HG02885 (cell line): ENCODE data around the gene KRT3.

Experiments used
- ATAC-seq: cut with Tn5 transposase; IDR thresholded peaks from one replicate; pipeline ENCODE4 v1.9.1; 2021; ENCODE audit warnings: mild to moderate bottlenecking; ENCODE audit not compliant: unreplicated experiment, poor library complexity

The KRT3 gene

DNA sequence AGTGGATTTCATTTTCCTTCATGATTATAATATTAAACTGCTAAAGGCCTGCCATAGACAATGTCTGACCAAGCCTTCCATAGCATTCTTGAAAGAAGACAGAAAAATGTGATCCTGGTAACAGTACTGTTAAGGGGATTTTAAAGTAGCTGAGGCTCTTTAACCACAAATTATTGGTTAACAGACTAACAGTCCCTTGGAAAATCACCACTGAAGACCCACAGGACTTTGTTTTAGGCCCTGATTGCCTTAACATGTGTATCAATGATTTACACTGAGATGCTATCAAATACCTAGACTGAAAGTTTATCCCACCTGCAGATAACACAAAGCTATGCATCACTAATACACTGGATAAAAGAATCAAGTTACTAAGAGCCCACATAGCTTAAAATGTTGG, 32.2 kb upstream of the KRT3 start:
- no peak for ATAC-seq

DNA sequence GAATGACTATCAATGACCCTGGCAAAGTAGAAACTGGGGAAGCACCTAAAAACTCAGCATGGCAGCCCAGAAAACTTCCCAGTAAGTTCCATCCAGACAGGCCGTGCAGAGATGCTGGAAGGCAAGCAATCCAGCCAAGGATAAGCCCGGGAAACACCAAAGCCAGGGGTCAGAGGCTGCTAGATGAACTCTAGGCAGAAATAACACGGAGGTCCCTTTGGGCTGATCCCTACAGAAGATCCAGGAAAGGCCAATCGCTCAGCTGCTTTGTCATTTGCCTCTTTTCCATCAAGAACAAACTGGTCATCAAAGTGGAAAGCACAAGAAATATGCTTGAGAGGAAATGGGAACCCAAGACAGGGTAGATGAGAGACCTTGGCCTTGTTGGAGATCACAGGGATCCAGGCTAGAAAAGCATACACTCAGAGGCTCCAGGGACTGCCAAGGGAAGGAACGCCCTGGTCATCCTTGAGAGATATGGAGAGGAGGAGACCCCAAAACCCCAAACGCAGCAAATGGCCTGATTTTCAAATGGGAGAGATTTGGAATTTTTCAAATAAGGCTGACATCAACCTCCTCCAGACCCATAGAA, 31.7 kb upstream of the KRT3 start:
- ATAC-seq: no peak

DNA sequence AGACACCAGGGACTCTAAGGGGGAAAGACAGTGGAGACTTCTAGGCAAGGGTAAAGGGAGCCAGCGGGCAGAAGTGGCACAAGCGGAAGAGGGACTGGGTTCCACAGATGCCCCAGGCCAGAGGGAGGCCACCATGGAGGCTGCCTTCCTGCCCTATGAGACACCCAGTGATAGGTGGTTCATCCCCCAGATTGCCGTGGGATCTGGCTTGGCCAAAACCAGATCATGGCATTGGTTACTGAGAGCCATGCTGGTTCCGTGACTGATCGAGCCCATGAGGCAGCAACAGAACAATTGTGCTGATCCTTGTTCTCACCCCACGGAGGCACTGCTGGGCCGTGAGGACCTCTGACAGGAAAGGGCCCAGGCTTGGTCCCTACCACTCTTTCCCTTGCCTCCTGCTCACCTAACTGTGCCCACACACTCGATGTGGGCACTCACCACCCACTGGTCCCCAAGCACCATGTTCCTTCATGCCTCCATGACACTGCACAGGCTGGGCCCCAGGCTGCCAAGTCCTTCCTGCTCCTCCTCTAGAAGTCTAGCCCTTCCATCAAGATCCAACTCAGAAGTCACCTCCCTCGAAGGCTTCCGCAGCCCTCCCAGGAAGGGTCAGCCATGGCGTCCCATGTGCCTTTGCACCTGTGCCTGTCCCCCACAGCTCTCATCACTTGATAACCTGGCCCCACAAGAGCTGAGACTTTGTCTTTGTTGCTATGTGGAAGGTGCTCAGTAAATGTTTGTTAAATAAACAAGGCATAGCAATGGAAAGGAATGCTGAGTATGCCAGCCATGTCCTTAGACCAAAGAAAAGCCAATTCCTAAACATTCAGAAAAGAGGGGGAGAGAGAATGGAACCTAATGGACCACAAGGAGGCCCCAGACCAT, 30.9 kb upstream of the KRT3 start:
- ATAC-seq: no peak

DNA sequence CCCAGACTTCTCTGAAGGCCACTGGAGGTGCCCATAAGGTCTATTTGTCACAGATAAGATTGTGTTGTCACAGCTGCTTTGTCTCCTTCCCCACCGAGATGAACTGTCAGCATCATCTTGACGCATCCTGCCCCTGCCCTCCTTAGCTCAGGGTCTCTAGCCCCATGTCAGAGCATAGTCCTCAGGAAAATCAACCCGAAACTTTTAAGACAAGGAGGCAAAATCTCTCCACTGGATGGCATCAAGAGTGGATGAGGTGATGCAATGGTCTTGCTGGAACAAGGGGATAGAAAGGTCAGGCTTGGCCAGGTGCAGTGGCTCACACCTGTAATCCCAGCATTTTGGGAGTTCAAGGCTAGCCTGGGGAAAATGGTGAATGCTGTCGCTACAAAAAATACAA, 30.0 kb upstream of the KRT3 start:
- no peak for ATAC-seq

DNA sequence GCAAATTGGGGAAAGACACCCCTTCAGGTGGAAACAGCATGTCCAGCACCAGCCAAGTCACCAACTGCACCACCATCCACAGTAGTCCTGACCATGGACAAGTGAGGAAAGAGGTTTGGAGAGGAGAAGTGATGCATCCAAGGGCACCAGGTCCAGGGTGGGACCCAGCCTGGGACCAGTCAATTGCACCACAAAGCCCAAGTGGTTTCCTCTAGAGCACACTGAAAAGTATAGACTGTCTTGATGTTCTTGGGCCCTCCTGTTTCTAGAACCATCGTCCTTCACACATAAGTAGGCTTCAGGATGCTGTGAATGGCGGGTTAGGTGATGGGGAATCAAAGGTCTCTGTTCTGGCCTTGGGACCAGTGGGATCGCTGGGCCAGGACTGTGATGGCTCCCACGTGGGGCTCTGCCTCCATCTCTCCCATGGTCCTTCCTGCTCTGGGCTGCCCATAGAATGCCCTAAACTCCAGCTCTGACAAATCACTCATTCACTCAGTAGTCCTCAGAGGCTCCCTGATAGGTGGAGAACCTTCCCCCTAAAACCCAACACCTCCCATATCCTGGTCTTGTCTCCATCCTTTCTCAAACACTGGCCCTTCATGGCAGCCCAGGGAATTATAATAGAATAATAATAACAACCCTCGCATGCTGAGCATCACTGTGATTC, 29.0 kb upstream of the KRT3 start:
- ATAC-seq: no peak

DNA sequence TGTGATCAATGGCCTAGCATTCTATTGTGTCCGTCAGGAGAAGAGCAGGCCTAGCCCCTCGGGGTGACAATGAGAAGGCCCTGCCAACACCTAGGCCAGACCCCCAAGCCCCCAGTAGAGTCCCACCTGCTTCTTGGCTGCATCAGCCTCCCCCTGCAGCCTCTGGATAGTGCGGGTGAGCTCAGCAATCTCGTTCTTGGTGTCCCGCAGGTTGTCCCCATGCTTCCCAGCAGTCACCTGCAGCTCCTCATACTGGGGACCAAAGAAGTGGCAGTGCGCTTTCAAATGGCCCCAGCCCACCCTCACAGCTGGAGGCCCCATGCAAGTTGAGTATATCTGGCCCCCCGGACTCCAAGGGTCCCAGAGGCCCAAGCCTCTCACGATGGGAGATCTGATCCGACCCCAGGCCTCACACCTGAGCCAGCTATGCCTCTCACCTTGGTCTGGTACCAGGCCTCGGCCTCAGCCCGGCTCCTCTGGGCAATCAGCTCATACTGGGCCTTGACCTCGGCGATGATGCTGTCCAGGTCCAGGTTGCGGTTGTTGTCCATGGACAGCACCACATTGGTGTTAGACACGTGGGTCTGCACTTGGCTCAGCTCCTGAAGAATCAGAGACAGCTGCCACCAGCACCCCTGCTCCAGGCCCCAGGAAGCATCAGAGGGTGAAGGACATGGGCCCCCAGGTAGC, 28.0 kb upstream of the KRT3 start:
- no peak for ATAC-seq

DNA sequence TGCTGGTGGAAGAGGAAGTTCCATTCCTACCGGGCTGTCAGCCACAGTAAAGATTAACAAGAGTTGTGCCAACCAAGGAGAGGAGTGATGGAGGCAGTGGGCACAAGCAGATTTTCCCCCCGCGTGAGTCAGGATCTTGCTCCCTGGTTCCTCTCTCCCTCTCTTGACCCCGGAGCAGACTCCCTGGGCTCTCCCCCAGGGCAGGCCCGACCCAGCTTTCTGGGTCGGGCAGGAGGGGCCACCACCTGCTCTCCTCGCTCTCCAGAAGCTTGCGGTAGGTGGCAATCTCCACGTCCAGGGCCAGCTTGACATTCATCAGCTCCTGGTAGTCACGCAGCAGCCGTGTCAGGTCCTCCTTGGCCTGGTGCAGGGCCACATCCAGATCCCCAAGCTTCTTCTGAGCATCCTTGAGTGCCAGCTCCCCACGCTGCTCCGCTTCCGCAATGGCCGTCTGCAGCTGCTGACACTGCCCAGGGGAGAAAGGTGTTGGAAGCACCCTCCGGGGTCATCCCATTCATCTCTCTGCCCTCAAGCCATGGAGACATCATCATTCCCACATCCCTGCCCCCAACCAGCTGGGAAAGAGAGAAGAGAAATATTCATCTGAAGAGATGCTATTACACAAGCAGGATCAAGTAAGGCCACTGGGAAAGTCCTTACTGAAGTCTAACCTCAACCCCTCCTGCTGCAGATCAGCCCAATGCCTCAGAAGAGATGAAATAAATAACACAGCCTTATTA, 27.0 kb upstream of the KRT3 start:
- ATAC-seq: no peak

DNA sequence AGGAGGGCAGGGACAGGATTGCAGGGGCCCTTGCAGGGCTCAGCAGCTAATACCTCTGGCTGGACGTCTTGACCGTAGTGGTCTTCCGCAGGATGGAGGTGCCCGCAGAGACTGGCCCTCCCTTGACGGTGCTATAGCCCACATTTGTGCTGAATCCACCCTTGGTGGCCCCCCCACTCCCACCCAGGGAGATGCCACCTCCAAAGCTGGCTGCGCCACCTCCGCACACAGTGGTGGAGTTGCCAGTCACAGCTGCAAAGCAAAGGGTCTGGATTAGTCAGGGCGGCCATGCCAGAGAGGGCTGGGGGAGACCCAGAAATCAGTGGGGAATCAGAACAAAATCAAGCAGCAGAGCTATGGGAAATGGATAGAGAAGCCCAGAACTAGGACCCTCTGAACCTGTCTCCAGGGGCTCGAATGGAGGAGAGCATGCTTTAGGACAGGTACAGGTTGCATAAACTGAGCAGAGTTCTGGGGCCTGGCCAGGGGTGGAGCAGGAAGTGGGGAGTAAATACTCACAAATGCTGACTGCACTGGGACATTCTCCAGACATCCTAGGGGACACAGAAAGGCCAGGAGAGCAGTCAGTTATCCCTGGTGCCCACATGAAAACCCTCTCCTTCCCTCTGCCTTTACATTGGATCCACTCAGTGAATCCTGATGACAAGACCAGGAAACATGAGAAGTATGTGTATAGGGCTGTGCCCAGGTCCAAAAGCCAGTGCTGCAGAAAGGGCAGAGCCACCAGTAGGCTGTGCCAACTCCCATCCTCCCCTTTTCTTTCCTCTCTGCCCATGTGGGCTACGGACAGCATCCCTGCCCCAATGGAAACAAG, 26.1 kb upstream of the KRT3 start:
- ATAC-seq: no peak

DNA sequence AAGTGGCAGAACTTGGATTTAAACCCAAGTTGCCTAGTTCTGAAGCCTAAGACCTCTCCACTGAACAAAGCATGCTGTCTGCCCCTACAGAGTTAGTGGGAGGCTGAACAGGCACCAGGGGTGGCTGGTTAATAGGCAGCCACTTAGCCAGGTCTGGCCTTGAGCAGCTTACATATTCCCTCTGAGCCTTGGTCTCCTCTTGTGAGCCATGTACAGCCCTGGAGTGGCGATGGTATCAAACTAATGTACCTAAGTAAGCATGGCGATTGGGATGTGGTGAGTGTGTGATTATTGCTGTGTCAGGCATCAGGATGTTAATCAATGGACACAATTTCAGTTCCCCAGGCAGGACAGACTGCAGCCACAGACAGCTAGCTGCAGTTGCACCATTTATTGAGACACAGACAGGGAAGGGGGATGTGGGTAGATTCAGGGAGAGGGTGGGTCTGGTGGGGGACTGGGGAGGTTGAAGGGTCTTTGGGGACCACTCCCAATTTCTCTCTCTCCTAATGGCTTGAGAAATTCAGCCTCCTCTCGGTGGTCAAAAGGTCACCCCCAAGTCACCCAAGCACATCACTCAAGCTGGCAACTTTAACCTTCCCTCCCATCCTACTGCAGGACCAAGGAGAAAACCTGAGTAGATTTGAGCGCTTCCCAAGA, 25.3 kb upstream of the KRT3 start:
- ATAC-seq: no peak

DNA sequence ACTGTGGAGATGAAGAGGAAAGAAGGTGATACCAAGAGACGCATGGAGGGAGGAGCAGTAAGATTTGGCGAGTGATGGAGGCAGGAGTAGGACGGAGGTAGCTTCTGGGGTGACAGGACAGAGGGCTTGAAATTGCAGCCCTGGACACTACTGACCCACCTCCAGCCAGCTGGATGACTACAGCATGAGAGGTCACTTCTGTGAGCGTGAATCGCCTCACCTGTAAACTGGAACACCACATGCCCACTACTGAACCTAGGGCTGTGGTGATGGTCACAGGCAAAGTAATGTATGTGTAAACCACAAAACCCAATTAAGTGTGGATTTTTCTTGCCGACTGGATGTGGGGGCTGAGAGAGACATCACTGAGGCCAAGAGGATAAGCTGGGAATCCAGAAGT, 24.6 kb upstream of the KRT3 start:
- ATAC-seq: no peak

DNA sequence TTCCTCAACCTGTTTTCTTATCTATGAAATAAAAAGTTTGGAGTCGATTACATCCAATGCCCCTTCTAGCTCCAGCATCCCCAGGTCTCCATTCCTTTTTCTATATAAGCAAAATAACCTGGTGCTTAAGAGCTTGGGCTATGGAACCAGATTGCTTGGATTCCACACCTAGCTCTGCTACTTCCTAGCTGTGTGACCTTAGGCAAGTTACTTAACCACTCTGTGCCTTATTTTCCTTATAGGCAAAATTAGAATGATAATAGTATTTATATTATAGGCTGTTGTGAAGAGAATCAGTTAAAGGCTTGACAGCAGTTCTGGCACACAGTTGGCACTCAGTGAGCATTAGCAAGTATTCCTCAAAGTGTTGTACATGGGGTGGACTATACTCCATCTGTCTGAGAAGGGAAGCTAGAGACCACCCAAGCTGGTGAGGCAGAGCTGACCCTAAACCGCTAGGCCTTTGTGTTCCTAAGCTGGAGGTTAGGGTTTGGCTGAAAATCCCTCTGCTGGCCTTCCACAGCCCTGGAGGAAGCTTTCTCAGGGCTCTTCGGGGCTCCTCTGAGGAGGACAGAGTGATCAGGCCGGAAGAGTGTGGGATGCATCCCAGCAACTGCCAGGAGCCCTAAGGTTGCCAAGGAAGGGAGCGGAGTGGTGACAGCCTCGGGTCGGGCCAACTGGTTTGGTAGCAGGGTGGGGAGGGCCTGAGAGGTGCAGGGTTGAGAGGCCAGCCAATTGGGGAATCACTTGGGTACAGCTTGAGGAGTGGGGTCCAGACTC, 24.0 kb upstream of the KRT3 start:
- no peak for ATAC-seq

DNA sequence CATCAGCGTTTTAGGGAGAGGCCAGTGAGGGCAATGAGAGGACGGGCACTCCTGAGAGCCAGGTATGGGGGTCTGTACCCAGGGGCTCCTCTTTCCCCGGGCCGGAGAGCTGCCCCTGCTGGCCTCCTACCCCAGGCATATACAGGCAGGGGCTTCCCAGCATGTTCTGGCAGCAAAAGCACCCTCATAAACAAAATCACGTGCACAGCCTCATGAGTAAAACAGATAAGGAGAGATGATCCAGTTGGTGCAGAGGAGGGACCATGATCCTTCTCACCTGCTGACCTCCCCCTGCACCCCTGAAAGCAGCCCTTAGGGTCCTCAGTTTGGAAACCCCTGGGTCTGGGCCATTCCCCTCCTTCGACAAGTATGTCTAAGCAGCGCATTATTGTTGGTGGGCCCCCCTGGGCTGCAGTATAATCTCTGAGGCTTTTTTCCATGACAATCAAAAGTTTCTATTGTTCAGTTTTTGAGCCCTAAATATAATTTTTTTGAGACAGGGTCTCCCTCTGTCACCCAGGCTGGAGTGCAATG, 23.0 kb upstream of the KRT3 start:
- no peak for ATAC-seq

DNA sequence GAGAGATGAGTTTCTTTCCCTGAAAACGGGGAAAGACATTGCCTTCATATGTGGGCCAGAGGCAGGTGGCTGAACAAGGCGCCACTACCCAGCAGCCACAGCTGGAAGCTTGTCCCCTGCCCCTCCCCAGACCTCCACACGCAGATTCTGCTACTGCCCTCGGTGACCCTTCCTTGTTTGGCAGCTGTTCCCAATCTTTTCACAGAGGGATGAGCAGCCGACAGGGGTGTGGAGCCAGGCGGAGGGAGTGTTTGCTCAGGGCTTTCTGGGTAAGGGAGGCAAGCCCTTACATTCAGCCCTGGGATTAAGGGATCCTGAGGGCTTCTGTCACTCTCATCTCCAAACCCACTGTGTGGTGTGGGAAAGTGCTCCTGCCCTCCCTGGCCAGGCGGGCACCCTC, 22.5 kb upstream of the KRT3 start:
- ATAC-seq: no peak

DNA sequence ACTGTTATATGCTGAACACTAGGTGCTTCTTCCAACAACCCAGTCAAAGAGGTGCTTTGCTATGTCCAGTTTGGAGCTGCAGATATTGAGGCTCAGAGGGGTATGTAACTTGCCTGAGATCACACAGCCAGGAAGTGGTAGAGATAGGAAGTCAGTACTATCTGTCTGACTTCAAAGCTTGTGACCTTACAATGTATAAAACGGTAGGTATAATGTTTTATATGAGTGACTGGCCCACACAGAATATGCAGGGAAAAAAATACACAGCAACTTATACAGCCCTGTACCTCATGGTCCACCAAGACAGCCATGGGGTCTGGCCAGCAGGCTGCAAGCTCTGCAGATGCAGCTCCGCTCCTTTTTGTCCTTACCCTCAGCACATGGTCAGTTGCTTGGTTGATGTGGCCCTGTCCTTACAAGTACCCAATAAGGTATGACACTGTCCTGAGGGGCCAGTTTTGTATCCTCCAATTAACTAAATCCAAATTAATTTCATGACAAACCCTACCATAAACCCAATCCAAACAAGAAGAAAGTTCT, 21.9 kb upstream of the KRT3 start:
- ATAC-seq: no peak

DNA sequence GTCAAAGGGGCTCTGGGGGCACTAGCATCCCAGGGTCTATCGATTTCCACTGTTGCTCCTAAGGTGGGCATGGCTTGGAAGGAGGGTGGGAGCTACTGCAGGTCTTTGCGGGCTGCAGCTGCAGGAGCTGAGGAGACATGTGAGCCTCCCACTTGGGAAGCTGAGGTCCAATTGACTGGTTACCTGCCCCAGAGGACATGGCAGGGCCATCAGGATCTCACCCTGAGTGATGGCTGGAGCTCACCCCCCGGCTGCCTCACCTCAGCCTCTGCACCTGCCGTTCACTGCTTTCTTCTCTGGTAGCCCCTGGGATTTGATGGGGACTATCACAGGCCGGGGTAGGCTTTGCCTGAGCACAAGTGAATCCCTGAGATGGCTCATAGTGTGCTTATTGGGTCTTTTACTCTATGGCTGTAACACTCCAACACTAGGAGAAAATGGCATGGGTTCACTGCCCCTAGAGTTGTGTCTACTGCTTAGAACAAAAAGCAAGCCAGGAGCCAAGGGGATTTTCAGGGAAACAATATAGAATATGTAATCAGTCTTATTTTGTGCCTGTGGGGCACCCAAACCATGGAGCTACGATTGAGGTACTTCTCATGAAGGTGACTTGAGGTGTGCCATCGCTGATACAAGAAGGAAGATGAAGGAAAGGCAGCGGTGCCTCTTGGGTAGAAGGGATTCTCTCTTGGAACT, 21.2 kb upstream of the KRT3 start:
- no peak for ATAC-seq

DNA sequence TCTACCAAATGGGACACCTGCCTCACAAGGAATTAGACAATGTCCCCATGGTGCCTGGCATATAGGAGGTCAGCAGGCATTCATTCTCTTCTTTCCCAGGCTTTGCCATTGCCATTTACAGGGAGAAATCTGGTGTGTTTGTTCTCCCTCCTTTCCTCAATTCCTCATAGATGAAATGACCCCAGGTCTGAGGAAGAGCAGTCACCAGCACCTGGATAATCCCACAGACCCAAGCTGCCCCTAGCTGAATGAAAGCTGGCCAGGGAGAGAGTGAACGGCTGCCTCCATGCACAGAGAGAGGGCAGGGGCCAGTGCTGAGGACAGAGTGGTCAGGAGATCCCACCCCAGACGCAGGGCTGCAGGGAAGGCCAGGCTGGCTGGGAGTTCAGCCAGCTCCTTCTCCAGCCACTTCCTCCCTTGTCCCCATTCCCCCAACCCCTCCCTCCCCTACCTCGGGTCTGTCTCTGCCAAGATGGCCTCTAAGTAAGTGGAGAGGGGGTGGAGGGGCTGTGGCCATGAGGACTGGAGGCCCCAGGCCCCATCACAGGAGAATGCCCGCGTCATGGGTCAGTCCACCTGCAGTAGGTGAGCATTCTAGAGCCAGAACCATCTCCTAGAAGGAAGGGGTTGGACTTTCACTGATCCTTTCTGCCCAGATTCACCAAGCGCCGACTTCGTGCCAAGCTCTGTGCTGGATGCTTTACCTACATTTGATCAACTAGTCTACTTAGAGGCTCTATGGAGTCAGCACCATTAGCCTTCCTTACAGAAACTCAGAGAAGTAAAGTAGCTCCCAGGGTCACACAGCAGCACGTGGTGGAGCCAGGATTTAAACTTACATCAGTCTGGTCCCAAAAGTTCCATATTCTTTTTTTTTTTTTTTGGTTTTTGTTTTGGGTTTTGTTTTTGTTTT, 20.0 kb upstream of the KRT3 start:
- ATAC-seq: no peak
